Activated T-helper 17 cell treated with anti-CD3 and anti-CD28 coated beads, Interleukin-2, amount 50 U/mL, for 72 hours (primary cell): ENCODE results near the gene RAP1A. TPM values are rescaled to one million over a fixed set of nuclear protein-coding genes. Genes with fewer than 3 reads are reported as not detected.
"Not testable (repeated sequence)": the region's sequence is repeated elsewhere in the genome, so short reads cannot be mapped to it uniquely, and the experiment has no call there.

Experiments used
- ATAC-seq: fragments of 150-1000 bp; cut with Tn5 transposase; replicated peaks from 2 replicates; pipeline ENCODE4 v1.10.0; 2021; ENCODE audit warnings: mild to moderate bottlenecking, moderate library complexity
- H3K27ac Mint-ChIP-seq: one replicate; pipeline ENCODE4 v1.8.0; 2022; ENCODE audit warnings: mixed read lengths
- H3K27me3 Mint-ChIP-seq: one replicate; pipeline ENCODE4 v1.8.0; 2022; ENCODE audit warnings: mixed read lengths
- H3K36me3 Mint-ChIP-seq: one replicate; pipeline ENCODE4 v1.8.0; 2022; ENCODE audit warnings: low read depth, mild to moderate bottlenecking, mixed read lengths
- H3K4me1 Mint-ChIP-seq: one replicate; pipeline ENCODE4 v1.8.0; 2022; ENCODE audit warnings: mixed read lengths
- H3K4me3 Mint-ChIP-seq: one replicate; pipeline ENCODE4 v1.8.0; 2022; ENCODE audit warnings: mild to moderate bottlenecking, mixed read lengths
- H3K9me3 Mint-ChIP-seq: one replicate; pipeline ENCODE4 v1.8.0; 2022; ENCODE audit warnings: mixed read lengths
- total RNA-seq, 2 donors: library from RNA; stranded (reverse); gene quantifications; one replicate each; pipeline ENCODE4 v1.2.3, GENCODE V29; 2022

The RAP1A gene
- total RNA-seq, 2 donors from 2014 or later, result 155 to 209 TPM

GRCh38 chr1:111742292-111742691 lies 122.7 kb downstream of the RAP1A start:
- not testable (repeated sequence) for ATAC-seq, H3K27ac Mint-ChIP-seq, H3K36me3 Mint-ChIP-seq, H3K9me3 Mint-ChIP-seq, H3K4me1 Mint-ChIP-seq, H3K4me3 Mint-ChIP-seq, H3K27me3 Mint-ChIP-seq

GRCh38 chr1:111742938-111743549 lies 123.5 kb downstream of the RAP1A start:
- Mint-ChIP-seq H3K4me3 (no peak overlapping the region), H3K9me3 (no peaks in the 10 kb centered on the region), H3K27me3 (peaks cover 4% of the 10 kb centered on the region), H3K4me1 (peaks cover 9% of the 10 kb centered on the region), H3K27ac (no peak overlapping the region), H3K36me3 (no peaks in the 10 kb centered on the region)
- no peak for ATAC-seq

- Mint-ChIP-seq H3K4me1 (peaks cover 7% of the 10 kb centered on the region), H3K4me3 (no peak overlapping the region), H3K36me3 (no peaks in the 10 kb centered on the region), H3K9me3 (no peaks in the 10 kb centered on the region), H3K27me3 (peaks cover 3% of the 10 kb centered on the region), H3K27ac (no peak overlapping the region)
- no peak for ATAC-seq
These were observed 124.1 kb downstream of the RAP1A start for GRCh38 chr1:111743679-111744101.

GRCh38 chr1:111745675-111746613 lies 126.4 kb downstream of the RAP1A start:
- H3K36me3 Mint-ChIP-seq, result no peaks in the 10 kb centered on the region

GRCh38 chr1:111746614-111746999 lies 127.0 kb downstream of the RAP1A start:
- Mint-ChIP-seq H3K4me1 (peaks cover 7% of the 10 kb centered on the region), H3K9me3 (no peaks in the 10 kb centered on the region), H3K36me3 (no peaks in the 10 kb centered on the region), H3K27me3 (no peaks in the 10 kb centered on the region), H3K27ac (no peak overlapping the region), H3K4me3 (no peak overlapping the region)
- no peak for ATAC-seq

More at GRCh38 chr1:111745675-111746613, 126.4 kb downstream of the RAP1A start:
- Mint-ChIP-seq H3K27me3 (peaks cover 2% of the 10 kb centered on the region), H3K4me3 (no peak overlapping the region), H3K27ac (no peak overlapping the region), H3K9me3 (no peaks in the 10 kb centered on the region), H3K4me1 (peaks cover 7% of the 10 kb centered on the region)
- ATAC-seq, result no peak

- H3K36me3 Mint-ChIP-seq, result no peaks in the 10 kb centered on the region
- ATAC-seq, result peak; percentile 97
- H3K9me3 Mint-ChIP-seq, result no peaks in the 10 kb centered on the region
- H3K4me1 Mint-ChIP-seq, result peaks cover 7% of the 10 kb centered on the region
- no peak overlapping the region for H3K27ac Mint-ChIP-seq
- H3K4me3 Mint-ChIP-seq, result no peak overlapping the region
- H3K27me3 Mint-ChIP-seq, result no peaks in the 10 kb centered on the region
These were observed 127.7 kb downstream of the RAP1A start for GRCh38 chr1:111747282-111747734.

- H3K36me3 Mint-ChIP-seq, result no peaks in the 10 kb centered on the region
- H3K27ac Mint-ChIP-seq, result no peak overlapping the region
- H3K4me3 Mint-ChIP-seq, result no peak overlapping the region
- H3K27me3 Mint-ChIP-seq, result no peaks in the 10 kb centered on the region
- ATAC-seq, result no peak
- H3K4me1 Mint-ChIP-seq, result peaks cover 7% of the 10 kb centered on the region
- no peaks in the 10 kb centered on the region for H3K9me3 Mint-ChIP-seq
These were observed 128.4 kb downstream of the RAP1A start for GRCh38 chr1:111747947-111748346.

GRCh38 chr1:111749628-111750027 lies 130.0 kb downstream of the RAP1A start:
- Mint-ChIP-seq H3K4me3 (no peak overlapping the region), H3K36me3 (no peaks in the 10 kb centered on the region), H3K27ac (no peak overlapping the region), H3K4me1 (peaks cover 9% of the 10 kb centered on the region), H3K27me3 (no peaks in the 10 kb centered on the region), H3K9me3 (no peaks in the 10 kb centered on the region)
- ATAC-seq, result no peak

- ATAC-seq, result no peak
- Mint-ChIP-seq H3K4me1 (peaks cover 14% of the 10 kb centered on the region), H3K27me3 (no peaks in the 10 kb centered on the region), H3K9me3 (no peaks in the 10 kb centered on the region), H3K27ac (no peak overlapping the region), H3K36me3 (peaks cover 7% of the 10 kb centered on the region), H3K4me3 (no peak overlapping the region)
These were observed 131.3 kb downstream of the RAP1A start for GRCh38 chr1:111750856-111751255.

GRCh38 chr1:111751906-111752575 lies 132.5 kb downstream of the RAP1A start:
- Mint-ChIP-seq H3K4me3 (no peak overlapping the region), H3K27me3 (no peaks in the 10 kb centered on the region), H3K4me1 (peaks cover 19% of the 10 kb centered on the region), H3K27ac (no peak overlapping the region), H3K36me3 (peaks cover 9% of the 10 kb centered on the region), H3K9me3 (no peaks in the 10 kb centered on the region)
- no peak for ATAC-seq

- Mint-ChIP-seq H3K4me3 (peak overlapping the region; percentile 89), H3K9me3 (no peaks in the 10 kb centered on the region), H3K4me1 (peaks cover 26% of the 10 kb centered on the region), H3K27ac (peak overlapping the region; percentile 90), H3K27me3 (no peaks in the 10 kb centered on the region), H3K36me3 (peaks cover 38% of the 10 kb centered on the region)
- ATAC-seq, result no peak
These were observed 135.4 kb downstream of the RAP1A start for GRCh38 chr1:111754984-111755330.

GRCh38 chr1:111755331-111756123 lies 135.9 kb downstream of the RAP1A start, which contains the start of gene DDX20:
Gene DDX20, plus strand, starts transcription at chr1:111755901. Its CDS starts 24 bp downstream, at chr1:111755925.
- peak; percentile 93 for ATAC-seq
- Mint-ChIP-seq H3K36me3 (peaks cover 43% of the 10 kb centered on the region), H3K4me3 (peak within 1 kb of the TSS; percentile 89), H3K27ac (peak within 1 kb of the TSS; percentile 90), H3K4me1 (peaks cover 29% of the 10 kb centered on the region), H3K9me3 (no peaks in the 10 kb centered on the region), H3K27me3 (no peaks in the 10 kb centered on the region)

- peak; percentile 25 for ATAC-seq
- peaks cover 29% of the 10 kb centered on the region for H3K4me1 Mint-ChIP-seq
- peaks cover 49% of the 10 kb centered on the region for H3K36me3 Mint-ChIP-seq
- H3K27ac Mint-ChIP-seq, result peak overlapping the region; percentile 90
- peak overlapping the region; percentile 89 for H3K4me3 Mint-ChIP-seq
- H3K27me3 Mint-ChIP-seq, result no peaks in the 10 kb centered on the region
- no peaks in the 10 kb centered on the region for H3K9me3 Mint-ChIP-seq
These were observed 136.5 kb downstream of the RAP1A start for GRCh38 chr1:111756124-111756513.

GRCh38 chr1:111758373-111758772 lies 138.8 kb downstream of the RAP1A start:
- Mint-ChIP-seq H3K4me3 (peak overlapping the region; percentile 89), H3K9me3 (no peaks in the 10 kb centered on the region), H3K36me3 (peaks cover 72% of the 10 kb centered on the region), H3K27ac (peak overlapping the region; percentile 79), H3K27me3 (no peaks in the 10 kb centered on the region), H3K4me1 (peaks cover 29% of the 10 kb centered on the region)
- ATAC-seq, result no peak
